Measurements from ENCODE around the gene HERPUD1.

DNA sequence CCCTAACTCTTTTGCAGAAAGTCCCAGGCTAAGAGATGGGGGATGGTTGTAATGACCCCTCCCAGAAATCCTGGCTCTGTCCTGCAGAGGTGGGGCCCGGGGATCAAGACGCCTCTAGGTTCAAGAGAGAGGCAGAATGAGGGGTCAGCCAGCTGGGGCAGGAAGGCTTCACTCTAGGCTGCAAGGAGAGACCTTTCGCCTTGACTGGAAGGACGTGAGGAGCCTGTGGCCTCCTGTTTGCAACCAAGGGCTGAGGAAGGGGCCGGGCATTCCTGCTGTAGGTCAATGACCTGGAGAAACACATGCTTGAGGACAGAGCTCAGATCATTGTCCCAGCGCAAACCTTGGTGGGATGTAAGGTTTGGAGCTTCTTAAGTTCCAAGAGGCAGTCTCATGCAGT, 21.1 kb downstream of the HERPUD1 start:
- no peak for TF ChIP-seq EZH2phosphoT487 (IDR thresholded peaks at IDR 0.05; ENCODE audit: low read length)
- no peak for TF ChIP-seq CTCF (IDR thresholded peaks at IDR 0.05; ENCODE audit: low read length)

Measured in MM.1S (cell line).